ENCODE data around the gene SKIC2.

SKIC2 gene

DNA sequence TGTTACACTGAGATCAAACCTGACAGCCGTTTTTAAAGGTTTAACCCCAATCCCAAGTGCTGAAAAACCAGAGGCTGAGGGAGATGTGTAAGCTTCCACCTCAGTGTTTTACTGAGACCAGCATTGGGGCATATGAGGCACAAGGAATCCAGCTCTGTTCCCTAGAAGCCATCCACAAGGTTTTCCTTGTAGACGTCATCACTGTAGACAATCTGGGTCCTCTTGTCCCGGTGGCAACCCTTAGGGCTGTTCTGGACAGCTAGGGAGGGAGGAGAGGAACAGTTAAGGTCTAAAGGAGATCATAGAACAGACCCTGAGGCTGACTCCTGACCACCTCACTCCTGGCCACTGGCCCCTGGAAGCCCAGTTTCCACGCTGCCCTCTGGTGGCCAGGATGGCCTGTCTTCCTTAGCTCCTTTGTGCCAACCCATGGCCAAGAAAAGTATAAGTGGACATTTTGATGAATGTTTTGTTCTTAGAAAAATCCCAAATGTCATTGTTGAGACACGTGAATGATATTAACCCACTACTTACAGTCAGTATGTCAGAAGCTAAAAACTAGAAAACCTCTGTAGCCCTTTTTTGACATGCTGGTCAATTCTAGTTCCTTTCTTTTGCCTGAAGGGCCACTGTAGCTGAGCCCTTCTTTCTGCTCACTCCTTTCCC is 6.7 kb upstream of the SKIC2 start:
- no peak for TF ChIP-seq ZNF274 (IDR thresholded peaks at IDR 0.05; ENCODE audit: low read depth, low read length)
- no peak overlapping the region for H3K4me3 ChIP-seq (ENCODE audit: low read length)

DNA sequence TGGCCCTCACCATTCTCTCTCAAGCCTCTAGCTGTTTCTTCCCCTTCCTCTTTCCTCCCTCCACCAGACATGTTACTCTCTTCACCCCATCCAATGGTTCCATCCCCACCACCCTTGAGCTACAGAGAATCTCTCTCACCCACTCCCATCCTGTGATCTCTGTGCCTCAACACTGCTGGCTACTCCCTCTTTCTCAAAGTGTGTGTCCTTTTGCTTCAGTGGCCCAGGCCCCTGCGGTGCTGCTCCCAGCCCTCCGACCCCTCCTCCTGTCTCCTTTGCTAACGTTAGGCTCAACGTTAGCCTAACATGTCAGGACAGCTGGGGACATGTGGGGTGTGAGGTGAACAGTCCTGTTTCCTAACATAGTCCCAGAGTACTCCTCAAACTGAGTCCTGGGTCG is 6.1 kb upstream of the SKIC2 start:
- H3K4me3 ChIP-seq (ENCODE audit: low read length) = no peak overlapping the region
- no peak for TF ChIP-seq ZNF274 (IDR thresholded peaks at IDR 0.05; ENCODE audit: low read depth, low read length)

- TF ChIP-seq ZNF274 (IDR thresholded peaks at IDR 0.05; ENCODE audit: low read depth, low read length) = no peak
- H3K4me3 ChIP-seq (ENCODE audit: low read length) = no peak overlapping the region
Measured at GRCh38 chr6:31954511-31954910, 4.5 kb upstream of the SKIC2 start.

GRCh38 chr6:31956796-31957195 is 2.2 kb upstream of the SKIC2 start:
- H3K4me3 ChIP-seq (ENCODE audit: low read length) = no peak overlapping the region
- no peak for TF ChIP-seq ZNF274 (IDR thresholded peaks at IDR 0.05; ENCODE audit: low read depth, low read length)

- peak overlapping the region; percentile 90 for H3K4me3 ChIP-seq (ENCODE audit: low read length)
- TF ChIP-seq ZNF274 (IDR thresholded peaks at IDR 0.05; ENCODE audit: low read depth, low read length) = no peak
Measured at GRCh38 chr6:31958412-31958740, 599 bp upstream of the SKIC2 start.

DNA sequence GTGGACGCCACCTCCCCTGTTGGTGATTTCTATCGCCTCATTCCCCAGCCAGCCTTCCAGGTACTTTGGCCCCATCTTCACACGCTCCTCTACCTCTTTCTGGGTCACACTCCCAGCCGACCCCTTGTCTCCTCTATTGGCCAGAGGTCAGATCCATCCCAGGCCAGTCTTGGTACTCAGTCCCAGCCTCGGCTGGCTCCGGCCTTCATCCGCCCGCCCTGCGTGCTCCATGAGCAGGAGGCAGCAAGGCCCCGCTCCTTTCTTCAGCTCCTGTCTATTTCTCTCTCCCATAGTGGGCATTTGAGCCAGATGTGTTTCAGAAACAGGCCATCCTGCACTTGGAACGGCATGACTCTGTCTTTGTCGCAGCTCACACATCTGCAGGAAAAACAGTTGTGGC is 2.6 kb downstream of the SKIC2 start:
- no peak for TF ChIP-seq ZNF274 (IDR thresholded peaks at IDR 0.05; ENCODE audit: low read depth, low read length)

GRCh38 chr6:31963921-31964320 is 4.9 kb downstream of the SKIC2 start:
- no peak overlapping the region for H3K4me3 ChIP-seq (ENCODE audit: low read length)
- no peak for TF ChIP-seq ZNF274 (IDR thresholded peaks at IDR 0.05; ENCODE audit: low read depth, low read length)

More for the DNA sequence above, 2.6 kb downstream of the SKIC2 start:
- no peak overlapping the region for H3K4me3 ChIP-seq (ENCODE audit: low read length)

- no peak for TF ChIP-seq ZNF274 (IDR thresholded peaks at IDR 0.05; ENCODE audit: low read depth, low read length)
- no peak overlapping the region for H3K4me3 ChIP-seq (ENCODE audit: low read length)
Measured at GRCh38 chr6:31965700-31966099, 6.7 kb downstream of the SKIC2 start.

- H3K4me3 ChIP-seq (ENCODE audit: low read length) = no peak overlapping the region
- TF ChIP-seq ZNF274 (IDR thresholded peaks at IDR 0.05; ENCODE audit: low read depth, low read length) = no peak
Measured at GRCh38 chr6:31966506-31966905, 7.5 kb downstream of the SKIC2 start.

GRCh38 chr6:31966997-31967925 is 8.3 kb downstream of the SKIC2 start:
- no peak overlapping the region for H3K4me3 ChIP-seq (ENCODE audit: low read length)
- TF ChIP-seq ZNF274 (IDR thresholded peaks at IDR 0.05; ENCODE audit: low read depth, low read length) = no peak

DNA sequence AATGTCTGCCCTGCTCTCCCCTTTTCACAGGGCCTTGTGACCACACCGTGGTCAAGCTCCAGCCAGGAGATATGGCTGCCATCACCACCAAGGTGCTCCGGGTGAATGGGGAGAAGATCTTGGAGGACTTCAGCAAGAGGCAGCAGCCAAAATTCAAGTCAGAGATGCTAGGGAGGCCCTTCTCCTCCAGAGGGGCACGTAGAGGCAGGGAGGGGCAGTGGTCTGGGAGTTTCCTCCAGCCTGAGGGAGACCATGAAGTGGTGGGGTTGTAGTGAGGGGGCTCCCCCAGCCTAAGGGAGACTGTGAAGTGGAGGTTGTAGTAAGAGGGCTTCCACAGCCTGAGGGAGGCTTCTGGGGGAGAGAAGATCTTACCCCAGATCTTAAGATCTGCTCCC is 8.9 kb downstream of the SKIC2 start:
- TF ChIP-seq ZNF274 (IDR thresholded peaks at IDR 0.05; ENCODE audit: low read depth, low read length) = no peak
- no peak overlapping the region for H3K4me3 ChIP-seq (ENCODE audit: low read length)

DNA sequence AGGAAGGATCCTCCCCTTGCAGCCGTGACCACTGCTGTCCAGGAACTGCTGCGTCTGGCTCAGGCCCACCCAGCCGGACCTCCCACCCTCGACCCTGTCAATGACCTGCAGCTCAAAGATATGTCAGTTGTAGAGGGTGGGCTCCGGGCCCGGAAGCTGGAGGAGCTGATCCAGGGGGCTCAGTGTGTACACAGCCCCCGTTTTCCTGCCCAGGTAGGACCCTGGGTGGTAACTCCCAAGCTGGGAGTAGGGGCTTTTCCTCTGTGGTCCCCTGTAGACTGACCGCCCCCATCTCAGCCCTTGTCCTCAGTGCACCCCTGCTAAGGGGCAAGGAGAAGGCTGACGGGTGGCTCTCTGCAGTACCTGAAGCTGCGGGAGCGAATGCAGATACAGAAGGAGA is 9.4 kb downstream of the SKIC2 start:
- no peak for TF ChIP-seq ZNF274 (IDR thresholded peaks at IDR 0.05; ENCODE audit: low read depth, low read length)
- no peak overlapping the region for H3K4me3 ChIP-seq (ENCODE audit: low read length)

DNA sequence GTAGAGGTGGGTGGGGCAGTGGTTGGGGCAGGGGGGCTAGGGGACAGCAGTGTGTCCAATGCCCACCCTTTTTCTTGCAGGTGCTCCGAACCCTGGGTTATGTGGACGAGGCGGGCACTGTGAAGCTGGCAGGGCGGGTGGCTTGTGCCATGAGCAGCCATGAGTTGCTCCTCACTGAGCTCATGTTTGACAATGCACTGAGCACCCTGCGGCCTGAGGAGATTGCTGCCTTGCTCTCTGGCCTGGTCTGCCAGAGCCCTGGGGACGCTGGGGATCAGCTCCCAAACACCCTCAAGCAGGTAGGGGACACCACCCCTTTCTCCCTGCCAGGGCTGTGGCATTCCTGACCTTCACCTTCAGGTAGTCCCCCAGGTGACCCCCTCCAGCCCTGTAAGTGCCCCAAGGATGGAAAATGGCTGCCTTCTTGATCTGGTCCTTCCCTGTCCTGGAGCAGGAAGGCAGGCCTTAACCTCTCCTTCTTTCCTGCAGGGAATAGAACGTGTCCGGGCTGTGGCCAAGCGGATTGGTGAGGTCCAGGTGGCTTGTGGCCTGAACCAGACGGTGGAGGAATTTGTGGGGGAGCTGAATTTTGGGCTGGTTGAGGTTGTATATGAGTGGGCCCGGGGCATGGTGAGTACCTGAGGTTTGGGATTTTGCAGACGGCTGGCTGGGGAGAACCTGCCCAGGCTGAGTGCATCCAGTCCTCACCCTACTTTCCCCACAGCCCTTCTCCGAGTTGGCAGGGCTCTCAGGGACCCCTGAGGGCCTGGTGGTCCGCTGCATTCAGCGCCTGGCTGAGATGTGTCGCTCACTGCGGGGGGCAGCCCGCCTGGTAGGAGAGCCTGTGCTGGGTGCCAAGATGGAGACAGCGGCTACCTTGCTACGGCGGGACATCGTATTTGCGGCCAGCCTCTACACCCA is 10.1 kb downstream of the SKIC2 start:
- TF ChIP-seq ZNF274 (IDR thresholded peaks at IDR 0.05; ENCODE audit: low read depth, low read length) = no peak
- no peak overlapping the region for H3K4me3 ChIP-seq (ENCODE audit: low read length)

All from GM08714 (cell line).